HepG2 (cell line): ENCODE data around the gene PTEN. TPM values are rescaled to one million over a fixed set of nuclear protein-coding genes. Genes with fewer than 3 reads are reported as not detected.

Experiments
- DPF2 ChIP-seq: sonication (generic); formaldehyde crosslinking; IDR thresholded peaks from 2 replicates; pipeline ENCODE4 v1.4.0; 2020; ENCODE audit warnings: mild to moderate bottlenecking, low read depth, missing genetic modification reagents, borderline replicate concordance
- HOXA3 ChIP-seq: sonication (generic); formaldehyde crosslinking; IDR thresholded peaks from 2 replicates; pipeline ENCODE4 v1.5.0; 2020; ENCODE audit warnings: missing genetic modification reagents
- PBX2 ChIP-seq: IDR thresholded peaks from 2 replicates; pipeline ENCODE4 v1.6.1; 2016; ENCODE audit warnings: control low read depth
- PLSCR1 ChIP-seq: sonication (generic); formaldehyde crosslinking; IDR thresholded peaks from 2 replicates; pipeline ENCODE4 v1.5.0; 2020; ENCODE audit warnings: missing genetic modification reagents, mild to moderate bottlenecking, borderline replicate concordance
- SALL2 ChIP-seq: sonication (generic); formaldehyde crosslinking; IDR thresholded peaks from 2 replicates; pipeline ENCODE4 v1.8.1; 2023; ENCODE audit warnings: mild to moderate bottlenecking, missing genetic modification reagents, inconsistent platforms
- ZC3H13 ChIP-seq: sonication (generic); formaldehyde crosslinking; IDR thresholded peaks from 2 replicates; pipeline ENCODE4 v1.8.1; 2023; ENCODE audit warnings: mild to moderate bottlenecking, missing genetic modification reagents, moderate library complexity
- ZNF224 ChIP-seq: sonication (generic); formaldehyde crosslinking; IDR thresholded peaks from 2 replicates; pipeline ENCODE4 v1.5.0; 2020; ENCODE audit warnings: mild to moderate bottlenecking, missing genetic modification reagents
- ZNF33B ChIP-seq: sonication (generic); formaldehyde crosslinking; IDR thresholded peaks from 2 replicates; pipeline ENCODE4 v1.5.1; 2020; ENCODE audit warnings: mild to moderate bottlenecking, missing genetic modification reagents
- ZNF414 ChIP-seq: sonication (generic); formaldehyde crosslinking; IDR thresholded peaks from 2 replicates; pipeline ENCODE4 v1.5.0; 2020; ENCODE audit warnings: missing genetic modification reagents
- ZNF615 ChIP-seq: sonication (generic); formaldehyde crosslinking; IDR thresholded peaks from 2 replicates; pipeline ENCODE4 v1.5.0; 2020; ENCODE audit warnings: mild to moderate bottlenecking, missing genetic modification reagents, borderline replicate concordance
- ZNF646 ChIP-seq: sonication (generic); formaldehyde crosslinking; IDR thresholded peaks from 2 replicates; pipeline ENCODE4 v1.9.0; 2021; ENCODE audit warnings: mild to moderate bottlenecking, missing genetic modification reagents
- ZNF790 ChIP-seq: sonication (generic); formaldehyde crosslinking; IDR thresholded peaks from 2 replicates; pipeline ENCODE4 v1.8.0; 2022; ENCODE audit warnings: missing genetic modification reagents, mild to moderate bottlenecking, borderline replicate concordance
- ZSCAN12 ChIP-seq: sonication (generic); formaldehyde crosslinking; IDR thresholded peaks from 2 replicates; pipeline ENCODE4 v1.9.0; 2021; ENCODE audit warnings: mild to moderate bottlenecking, missing genetic modification reagents
- polyA plus RNA-seq, 8 experiments: library from polyadenylated mRNA; depleted of rRNA in 3 of 8; stranded (reverse) in 7 of 8; unstranded in 1 of 8; fragments of >200 nt; fragmentation: Illumina TruSeq in 4 of 8; extraction: Trizol in 4 of 8; gene quantifications; 2 replicates each; pipeline versions ENCODE4 v1.2.1 to v1.2.3, GENCODE V29; 2011 to 2016; ENCODE audit warnings: low read depth in 4 of 8, missing spikeins in 1 of 8, mixed read lengths in 1 of 8; ENCODE audit not compliant: insufficient read depth in 1 of 8
- total RNA-seq, 5 experiments: library from RNA; depleted of rRNA; stranded (reverse); fragments of >200 nt; fragmentation: Illumina TruSeq; extraction: Trizol; gene quantifications; 2 replicates each; pipeline ENCODE4 v1.2.3, GENCODE V29; 2016; ENCODE audit warnings: low read depth in 1 of 5
- TF ChIP-seq, protein P1 (sequence below): sonication (generic); formaldehyde crosslinking; IDR thresholded peaks from 2 replicates; pipeline ENCODE4 v1.8.1; 2023; ENCODE audit warnings: mild to moderate bottlenecking, missing genetic modification reagents
- TF ChIP-seq, protein P2 (sequence below): sonication (generic); formaldehyde crosslinking; IDR thresholded peaks from 2 replicates; pipeline ENCODE4 v1.4.0; 2020; ENCODE audit warnings: missing genetic modification reagents

Gene PTEN
- total and polyA plus RNA-seq, 2 of the 13 experiments (the other 11 are each of a cell fraction or from before 2014, with no cell fraction given) = 30.3 to 61.3 TPM

GRCh38 chr10:87861953-87862678, 1.3 kb upstream of the PTEN start (continued):
- TF ChIP-seq PLSCR1 (CRISPR knock-in tag) (no peak), ZNF646 (CRISPR knock-in tag) (peak; percentile 40; the same call in 1 of the 2 replicates), ZNF790 (CRISPR knock-in tag) (peak; percentile 73; the same call in 1 of the 2 replicates), ZC3H13 (peak; percentile 69; the same call in 1 of the 2 replicates), ZNF33B (peak; percentile 51; the same call in 1 of the 2 replicates), ZSCAN12 (CRISPR knock-in tag) (0 out of 2 replicates have a peak, but pooled peaks have one; percentile 37), DPF2 (no peak), ZNF414 (CRISPR knock-in tag) (peak; percentile 89; the same call in 1 of the 2 replicates), ZNF224 (CRISPR knock-in tag) (peak; percentile 98), ZNF615 (CRISPR knock-in tag) (no peak; the same call in none of the 2 replicates), HOXA3 (CRISPR knock-in tag) (peak; percentile 92), SALL2 (CRISPR knock-in tag) (peak; percentile 85; the same call in 1 of the 2 replicates), PBX2 (no peak)
- TF ChIP-seq, protein P1, sequence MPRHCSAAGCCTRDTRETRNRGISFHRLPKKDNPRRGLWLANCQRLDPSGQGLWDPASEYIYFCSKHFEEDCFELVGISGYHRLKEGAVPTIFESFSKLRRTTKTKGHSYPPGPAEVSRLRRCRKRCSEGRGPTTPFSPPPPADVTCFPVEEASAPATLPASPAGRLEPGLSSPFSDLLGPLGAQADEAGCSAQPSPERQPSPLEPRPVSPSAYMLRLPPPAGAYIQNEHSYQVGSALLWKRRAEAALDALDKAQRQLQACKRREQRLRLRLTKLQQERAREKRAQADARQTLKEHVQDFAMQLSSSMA (CRISPR knock-in tag) = peak; percentile 66; the same call in 1 of the 2 replicates
- TF ChIP-seq, protein P2, sequence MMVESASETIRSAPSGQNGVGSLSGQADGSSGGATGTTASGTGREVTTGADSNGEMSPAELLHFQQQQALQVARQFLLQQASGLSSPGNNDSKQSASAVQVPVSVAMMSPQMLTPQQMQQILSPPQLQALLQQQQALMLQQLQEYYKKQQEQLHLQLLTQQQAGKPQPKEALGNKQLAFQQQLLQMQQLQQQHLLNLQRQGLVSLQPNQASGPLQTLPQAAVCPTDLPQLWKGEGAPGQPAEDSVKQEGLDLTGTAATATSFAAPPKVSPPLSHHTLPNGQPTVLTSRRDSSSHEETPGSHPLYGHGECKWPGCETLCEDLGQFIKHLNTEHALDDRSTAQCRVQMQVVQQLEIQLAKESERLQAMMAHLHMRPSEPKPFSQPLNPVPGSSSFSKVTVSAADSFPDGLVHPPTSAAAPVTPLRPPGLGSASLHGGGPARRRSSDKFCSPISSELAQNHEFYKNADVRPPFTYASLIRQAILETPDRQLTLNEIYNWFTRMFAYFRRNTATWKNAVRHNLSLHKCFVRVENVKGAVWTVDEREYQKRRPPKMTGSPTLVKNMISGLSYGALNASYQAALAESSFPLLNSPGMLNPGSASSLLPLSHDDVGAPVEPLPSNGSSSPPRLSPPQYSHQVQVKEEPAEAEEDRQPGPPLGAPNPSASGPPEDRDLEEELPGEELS = peak; percentile 67; the same call in 1 of the 2 replicates
